Measurements from ENCODE around the gene GNG7. TPM values are rescaled to one million over a fixed set of nuclear protein-coding genes. Genes with fewer than 3 reads are reported as not detected.
"Not testable (repeated sequence)": the region's sequence is repeated elsewhere in the genome, so short reads cannot be mapped to it uniquely, and the experiment has no call there.

Gene GNG7
- total and polyA plus RNA-seq, 10 of the 15 experiments (the other 5 are each of a cell fraction or from before 2014, with no cell fraction given) = 1.9 to 13.6 (median 6.5) TPM

DNA sequence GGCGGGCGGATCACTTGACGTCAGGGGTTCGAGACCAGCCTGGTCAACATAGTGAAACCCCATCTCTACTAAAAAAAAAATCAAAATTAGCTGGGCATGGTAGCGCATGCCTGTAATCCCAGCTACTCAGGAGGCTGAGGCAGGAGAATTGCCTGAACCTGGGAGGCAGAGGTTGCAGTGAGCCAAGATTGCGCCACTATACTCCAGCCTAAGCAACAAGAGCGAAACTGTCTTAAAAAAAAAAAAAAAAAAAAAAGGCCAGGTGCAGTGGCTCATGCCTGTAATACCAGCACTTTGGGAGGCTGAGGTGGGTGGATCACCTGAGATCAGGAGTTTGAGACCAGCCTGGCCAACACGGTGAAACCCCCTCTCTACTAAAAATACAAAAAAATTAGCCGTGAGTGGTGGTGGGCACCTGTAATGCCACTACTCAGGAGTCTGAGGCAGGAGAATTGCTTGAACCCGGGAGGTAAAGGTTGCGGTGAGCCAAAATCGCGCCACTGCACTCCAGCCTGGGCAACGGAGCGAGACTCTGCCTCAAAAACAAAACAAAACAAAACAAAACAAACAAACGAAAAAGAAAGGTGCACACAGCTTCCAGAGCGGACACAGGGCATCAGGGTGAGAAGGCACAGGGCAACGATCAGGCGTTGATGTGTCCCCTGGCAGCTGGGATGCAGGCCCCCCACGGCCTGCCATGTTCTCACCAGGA is 156.9 kb downstream of the GNG7 start:
- intact Hi-C loops (cut with micrococcal nuclease; ENCODE audit: unreplicated experiment); H3K27ac ChIP-seq (ENCODE audit: control insufficient read depth, insufficient read depth); H3K79me2 ChIP-seq (ENCODE audit: control insufficient read depth, insufficient read depth, low read length); H4K20me1 ChIP-seq (ENCODE audit: control insufficient read depth, insufficient read depth); H3K4me2 ChIP-seq (ENCODE audit: control insufficient read depth, insufficient read depth); DNase-seq (ENCODE audit: low read depth, low spot score); H3K36me3 ChIP-seq (ENCODE audit: control insufficient read depth in 2 of 2, insufficient read depth in 2 of 2, low read length in 1 of 2); BruUV-seq (replicated peaks); H2AFZ ChIP-seq (ENCODE audit: control insufficient read depth, low read depth, low read length); H3K27me3 ChIP-seq (replicated peaks in 1 of 2; ENCODE audit: control insufficient read depth in 2 of 2, insufficient read depth in 2 of 2, low read length in 1 of 2); H3K9me3 ChIP-seq (replicated peaks; ENCODE audit: control insufficient read depth, insufficient read depth, low read length); H3K4me3 ChIP-seq; FAIRE-seq; in situ Hi-C loops (cut with MboI); H3K9ac ChIP-seq (ENCODE audit: control insufficient read depth, insufficient read depth, low read length): not testable (repeated sequence)
- ChIA-PET CTCF (interaction anchor here (0.9 kb wide), 1 partner anchor 33 kb away, joined by 3 read pairs; no protein-coding TSS in a partner anchor), RAD21 (ENCODE audit: unreplicated experiment) (interaction anchor here (0.6 to 4.3 kb wide), 10 partner anchors 9 to 91 kb away, joined by 3 to 41 read pairs (median 6); partner anchors contain the start of gene GADD45B), SMC1A (ENCODE audit: uncharacterized antibody, unreplicated experiment) (interaction anchor here (0.6 to 3.9 kb wide), 6 partner anchors 7 to 68 kb away, joined by 3 to 20 read pairs (median 10); partner anchors contain the start of gene GADD45B), POLR2A (interaction anchor here (0.8 to 2.8 kb wide), 8 partner anchors 7 to 69 kb away, joined by 3 to 28 read pairs (median 7); partner anchors contain the start of gene GADD45B)
- 54% methylated on average over 19 of the region's 20 CpGs for WGBS (ENCODE audit: insufficient coverage, insufficient replicate concordance, low lambda C conversion rate, missing lambda C conversion rate)
- peaks cover 35% of the 10 kb centered on the region for H3K4me1 ChIP-seq (ENCODE audit: control insufficient read depth, insufficient read depth, low read length)
- TF ChIP-seq PAX5 (IDR thresholded peaks at IDR 0.05; ENCODE audit: borderline replicate concordance, low read depth, low read length) = peak; percentile 53; the same call in 1 of the 2 replicates
- TF ChIP-seq, protein P1, sequence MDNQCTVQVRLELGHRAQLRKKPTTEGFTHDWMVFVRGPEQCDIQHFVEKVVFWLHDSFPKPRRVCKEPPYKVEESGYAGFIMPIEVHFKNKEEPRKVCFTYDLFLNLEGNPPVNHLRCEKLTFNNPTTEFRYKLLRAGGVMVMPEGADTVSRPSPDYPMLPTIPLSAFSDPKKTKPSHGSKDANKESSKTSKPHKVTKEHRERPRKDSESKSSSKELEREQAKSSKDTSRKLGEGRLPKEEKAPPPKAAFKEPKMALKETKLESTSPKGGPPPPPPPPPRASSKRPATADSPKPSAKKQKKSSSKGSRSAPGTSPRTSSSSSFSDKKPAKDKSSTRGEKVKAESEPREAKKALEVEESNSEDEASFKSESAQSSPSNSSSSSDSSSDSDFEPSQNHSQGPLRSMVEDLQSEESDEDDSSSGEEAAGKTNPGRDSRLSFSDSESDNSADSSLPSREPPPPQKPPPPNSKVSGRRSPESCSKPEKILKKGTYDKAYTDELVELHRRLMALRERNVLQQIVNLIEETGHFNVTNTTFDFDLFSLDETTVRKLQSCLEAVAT (IDR thresholded peaks at IDR 0.05) = 0 out of 2 replicates have a peak, but pooled peaks have one; percentile 9
- 0 out of 2 replicates have a peak, but pooled peaks have one; percentile 13 for TF ChIP-seq ZNF217 (IDR thresholded peaks at IDR 0.05)
- peak; percentile 10; the same call in 2 of the 3 replicates for ATAC-seq

Data from GM12878 (cell line).